H7 (cell line): ENCODE results near the gene COX5B. TPM values are rescaled to one million over a fixed set of nuclear protein-coding genes. Genes with fewer than 3 reads are reported as not detected.
"Not testable (repeated sequence)": the region's sequence is repeated elsewhere in the genome, so short reads cannot be mapped to it uniquely, and the experiment has no call there.

Source experiments
- DNase-seq: peaks from one replicate; pipeline ENCODE4 v3.0.0; 2012
- H3K27me3 ChIP-seq: 2 replicates; pipeline ENCODE4 v1.6.0; 2011; ENCODE audit warnings: mild to moderate bottlenecking, low read length; ENCODE audit not compliant: control insufficient read depth, insufficient read depth
- H3K36me3 ChIP-seq: replicated peaks from 2 replicates; pipeline ENCODE4 v1.5.1; 2011; ENCODE audit warnings: low read length; ENCODE audit not compliant: control insufficient read depth, insufficient read depth
- H3K4me3 ChIP-seq: 2 replicates; pipeline ENCODE4 v1.5.1; 2011; ENCODE audit warnings: low read depth, mild to moderate bottlenecking, control low read depth, low read length, moderate library complexity; ENCODE audit not compliant: insufficient read depth
- total RNA-seq: library from RNA; depleted of rRNA; stranded (reverse); fragments of >200 nt; shearing (Covaris generic); gene quantifications from 2 replicates; pipeline ENCODE4 v1.2.3, GENCODE V29; 2014

COX5B gene
- total RNA-seq, 1 experiment from 2014 or later: 347 TPM

GRCh38 chr2:97660044-97660774 lies 14.3 kb downstream of the COX5B start:
- no peaks in the 10 kb centered on the region for H3K27me3 ChIP-seq
- H3K4me3 ChIP-seq: no peak overlapping the region
- peaks cover 11% of the 10 kb centered on the region for H3K36me3 ChIP-seq
- DNase-seq: no peak

- DNase-seq: no peak
- Histone ChIP-seq H3K36me3 (peaks cover 11% of the 10 kb centered on the region), H3K4me3 (no peak overlapping the region), H3K27me3 (no peaks in the 10 kb centered on the region)
Measured at GRCh38 chr2:97660775-97661389, 15.0 kb downstream of the COX5B start.

GRCh38 chr2:97661927-97662326 lies 16.1 kb downstream of the COX5B start:
- peaks cover 9% of the 10 kb centered on the region for H3K36me3 ChIP-seq
- no peaks in the 10 kb centered on the region for H3K27me3 ChIP-seq
- DNase-seq: no peak
- H3K4me3 ChIP-seq: no peak overlapping the region

GRCh38 chr2:97662386-97662894 lies 16.6 kb downstream of the COX5B start:
- Histone ChIP-seq H3K4me3 (peak overlapping the region; percentile 74), H3K36me3 (peaks cover 5% of the 10 kb centered on the region), H3K27me3 (no peaks in the 10 kb centered on the region)
- peak; percentile 56 for DNase-seq

- Histone ChIP-seq H3K36me3 (peaks cover 4% of the 10 kb centered on the region), H3K4me3 (peak overlapping the region; percentile 74), H3K27me3 (no peaks in the 10 kb centered on the region)
- peak; percentile 58 for DNase-seq
Measured at GRCh38 chr2:97662895-97663625, 17.2 kb downstream of the COX5B start.

GRCh38 chr2:97663626-97663961 lies 17.7 kb downstream of the COX5B start:
- H3K4me3 ChIP-seq: peak overlapping the region; percentile 74
- H3K27me3 ChIP-seq: no peaks in the 10 kb centered on the region
- peak; percentile 93 for DNase-seq
- H3K36me3 ChIP-seq: no peaks in the 10 kb centered on the region; the same call in 1 of the 2 replicates

GRCh38 chr2:97663962-97664635 lies 18.2 kb downstream of the COX5B start, which contains the start of gene ACTR1B:
ACTR1B (minus strand) TSS chr2:97664044; CDS start chr2:97663890, 154 bp downstream.
- Histone ChIP-seq H3K36me3 (no peaks in the 10 kb centered on the region; the same call in 1 of the 2 replicates), H3K4me3 (peak within 1 kb of the TSS; percentile 74), H3K27me3 (no peaks in the 10 kb centered on the region)
- peak; percentile 99 for DNase-seq

- Histone ChIP-seq H3K27me3 (no peaks in the 10 kb centered on the region), H3K4me3 (peak overlapping the region; percentile 60), H3K36me3 (no peaks in the 10 kb centered on the region; the same call in 1 of the 2 replicates)
- DNase-seq: no peak
Measured at GRCh38 chr2:97664636-97664970, 18.7 kb downstream of the COX5B start.

- H3K4me3 ChIP-seq: no peak within 1 kb of the TSS
- no peaks in the 10 kb centered on the region for H3K36me3 ChIP-seq
- no peak for DNase-seq
- no peaks in the 10 kb centered on the region for H3K27me3 ChIP-seq
Measured at GRCh38 chr2:97669448-97669847, 23.6 kb downstream of the COX5B start, which contains the start of gene C2orf92. C2orf92 (plus strand) TSS chr2:97669713; CDS start chr2:97669789, 76 bp downstream.

GRCh38 chr2:97670471-97670870 lies 24.6 kb downstream of the COX5B start:
- no peaks in the 10 kb centered on the region for H3K36me3 ChIP-seq
- DNase-seq: no peak
- no peak overlapping the region for H3K4me3 ChIP-seq
- H3K27me3 ChIP-seq: no peaks in the 10 kb centered on the region

- DNase-seq: no peak
- no peaks in the 10 kb centered on the region for H3K36me3 ChIP-seq
- no peak overlapping the region for H3K4me3 ChIP-seq
- H3K27me3 ChIP-seq: no peaks in the 10 kb centered on the region
Measured at GRCh38 chr2:97671526-97671925, 25.7 kb downstream of the COX5B start.

GRCh38 chr2:97672606-97673140 lies 26.8 kb downstream of the COX5B start:
- not testable (repeated sequence) for H3K4me3 ChIP-seq, H3K36me3 ChIP-seq, DNase-seq, H3K27me3 ChIP-seq

- no peak for DNase-seq
- H3K36me3 ChIP-seq: no peaks in the 10 kb centered on the region
- no peak overlapping the region for H3K4me3 ChIP-seq
Measured at GRCh38 chr2:97673182-97673914, 27.5 kb downstream of the COX5B start.

More at GRCh38 chr2:97673182-97673914, 27.5 kb downstream of the COX5B start:
- H3K27me3 ChIP-seq: no peaks in the 10 kb centered on the region
